MCF 10A (cell line): ENCODE data around the gene VWA3B. TPM values are rescaled to one million over a fixed set of nuclear protein-coding genes. Genes with fewer than 3 reads are reported as not detected.
"Not testable (repeated sequence)": the region's sequence is repeated elsewhere in the genome, so short reads cannot be mapped to it uniquely, and the experiment has no call there.

Experiments used
- BruUV-seq: library from RNA; stranded (reverse); fragments of 400-500 nt; replicated peaks from 2 replicates; lab custom pipeline; 2021; lab: Mats Ljungman, UMichigan
- CTCF ChIA-PET: fragments of 300-600 bp; sonication (Branson Sonifier 250); formaldehyde crosslinking; extraction: SDS; loops from one replicate; lab custom pipeline; 2021; ENCODE audit warnings: antibody characterized with exemption, inconsistent platforms; lab: Yijun Ruan, JAX
- POLR2A ChIA-PET: fragments of 300-600, 350-650 bp; sonication (Branson Sonifier 250); formaldehyde crosslinking; extraction: SDS; loops from one replicate; lab custom pipeline; 2020; ENCODE audit warnings: antibody characterized with exemption, inconsistent platforms; lab: Yijun Ruan, JAX
- DNase-seq: peaks from one replicate; pipeline ENCODE4 v3.0.0-alpha.2; 2018; ENCODE audit not compliant: unreplicated experiment
- H3K27ac Mint-ChIP-seq: one replicate; pipeline ENCODE4 v1.8.0; 2022; ENCODE audit warnings: mild to moderate bottlenecking, low read depth, mixed read lengths; ENCODE audit not compliant: unreplicated experiment
- H3K27me3 Mint-ChIP-seq: one replicate; pipeline ENCODE4 v1.8.0; 2022; ENCODE audit warnings: mixed read lengths; ENCODE audit not compliant: insufficient read depth, unreplicated experiment
- H3K36me3 Mint-ChIP-seq: one replicate; pipeline ENCODE4 v1.8.0; 2022; ENCODE audit warnings: mild to moderate bottlenecking, moderate library complexity, mixed read lengths; ENCODE audit not compliant: insufficient read depth, unreplicated experiment
- H3K4me1 Mint-ChIP-seq: one replicate; pipeline ENCODE4 v1.8.0; 2022; ENCODE audit warnings: mixed read lengths; ENCODE audit not compliant: insufficient read depth, unreplicated experiment
- H3K4me3 Mint-ChIP-seq: one replicate; pipeline ENCODE4 v1.8.0; 2022; ENCODE audit warnings: mild to moderate bottlenecking, moderate library complexity, mixed read lengths; ENCODE audit not compliant: unreplicated experiment
- H3K9me3 Mint-ChIP-seq: one replicate; pipeline ENCODE4 v1.8.0; 2022; ENCODE audit warnings: mixed read lengths; ENCODE audit not compliant: unreplicated experiment
- intact Hi-C: fragments of 100-400 bp; cut with micrococcal nuclease; formaldehyde crosslinking; loops from 2 replicates; pipeline ENCODE4 v1.14.1; 2022
- total RNA-seq: library from RNA; stranded (reverse); gene quantifications from 2 replicates; pipeline ENCODE4 v1.2.3, GENCODE V29; 2022
- TF ChIP-seq, protein P1 (sequence below): fragments of 200-600 bp; IDR thresholded peaks from one replicate; pipeline ENCODE4 v1.8.0; 2022; ENCODE audit warnings: antibody characterized with exemption, mild to moderate bottlenecking; ENCODE audit not compliant: unreplicated experiment

The VWA3B gene
- total RNA-seq, 1 experiment from 2014 or later: not detected

DNA sequence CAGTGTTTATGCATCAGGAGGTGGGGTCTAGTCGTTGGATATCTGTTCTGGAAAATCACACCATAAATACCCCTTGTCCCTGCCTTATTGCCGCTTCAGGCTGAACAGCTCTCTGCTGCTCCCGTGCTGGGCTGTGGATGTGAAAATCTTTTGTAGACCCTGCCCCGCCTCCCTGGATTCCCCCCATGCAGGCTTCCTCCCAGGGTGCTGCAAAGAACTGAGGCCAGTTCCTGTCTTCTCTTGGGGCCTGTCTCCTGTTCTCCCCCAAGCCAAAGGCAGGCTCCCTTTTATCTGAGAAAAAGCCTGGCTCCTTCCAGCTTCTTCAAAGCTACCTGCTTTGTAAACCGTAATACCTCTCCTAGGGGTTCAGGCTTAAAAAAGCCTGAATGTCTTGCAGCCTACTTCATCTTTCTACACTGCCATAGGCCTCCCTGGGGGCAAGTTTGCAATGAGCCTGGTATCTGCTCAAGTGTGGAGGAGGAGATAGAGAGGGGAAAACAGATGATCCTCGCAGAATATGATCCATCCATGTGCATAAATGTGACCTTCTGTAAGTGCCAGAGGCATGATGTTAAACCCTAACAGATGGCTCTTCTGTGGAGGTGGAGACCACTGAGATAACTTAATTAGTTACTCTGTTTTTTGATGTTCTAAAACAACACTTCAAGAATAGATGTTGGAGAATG, 55.3 kb downstream of the VWA3B start:
- no peak overlapping the region for H3K4me3 Mint-ChIP-seq
- DNase-seq: no peak
- H3K27me3 Mint-ChIP-seq: no peaks in the 10 kb centered on the region
- H3K4me1 Mint-ChIP-seq: no peaks in the 10 kb centered on the region
- ChIA-PET CTCF (no interaction called here), POLR2A (no interaction called here)
- intact Hi-C loops: no loop called here
- H3K27ac Mint-ChIP-seq: no peak overlapping the region
- no TSS peak for BruUV-seq
- no peaks in the 10 kb centered on the region for H3K36me3 Mint-ChIP-seq
- H3K9me3 Mint-ChIP-seq: no peaks in the 10 kb centered on the region
- TF ChIP-seq, protein P1, sequence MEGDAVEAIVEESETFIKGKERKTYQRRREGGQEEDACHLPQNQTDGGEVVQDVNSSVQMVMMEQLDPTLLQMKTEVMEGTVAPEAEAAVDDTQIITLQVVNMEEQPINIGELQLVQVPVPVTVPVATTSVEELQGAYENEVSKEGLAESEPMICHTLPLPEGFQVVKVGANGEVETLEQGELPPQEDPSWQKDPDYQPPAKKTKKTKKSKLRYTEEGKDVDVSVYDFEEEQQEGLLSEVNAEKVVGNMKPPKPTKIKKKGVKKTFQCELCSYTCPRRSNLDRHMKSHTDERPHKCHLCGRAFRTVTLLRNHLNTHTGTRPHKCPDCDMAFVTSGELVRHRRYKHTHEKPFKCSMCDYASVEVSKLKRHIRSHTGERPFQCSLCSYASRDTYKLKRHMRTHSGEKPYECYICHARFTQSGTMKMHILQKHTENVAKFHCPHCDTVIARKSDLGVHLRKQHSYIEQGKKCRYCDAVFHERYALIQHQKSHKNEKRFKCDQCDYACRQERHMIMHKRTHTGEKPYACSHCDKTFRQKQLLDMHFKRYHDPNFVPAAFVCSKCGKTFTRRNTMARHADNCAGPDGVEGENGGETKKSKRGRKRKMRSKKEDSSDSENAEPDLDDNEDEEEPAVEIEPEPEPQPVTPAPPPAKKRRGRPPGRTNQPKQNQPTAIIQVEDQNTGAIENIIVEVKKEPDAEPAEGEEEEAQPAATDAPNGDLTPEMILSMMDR: no peak

DNA sequence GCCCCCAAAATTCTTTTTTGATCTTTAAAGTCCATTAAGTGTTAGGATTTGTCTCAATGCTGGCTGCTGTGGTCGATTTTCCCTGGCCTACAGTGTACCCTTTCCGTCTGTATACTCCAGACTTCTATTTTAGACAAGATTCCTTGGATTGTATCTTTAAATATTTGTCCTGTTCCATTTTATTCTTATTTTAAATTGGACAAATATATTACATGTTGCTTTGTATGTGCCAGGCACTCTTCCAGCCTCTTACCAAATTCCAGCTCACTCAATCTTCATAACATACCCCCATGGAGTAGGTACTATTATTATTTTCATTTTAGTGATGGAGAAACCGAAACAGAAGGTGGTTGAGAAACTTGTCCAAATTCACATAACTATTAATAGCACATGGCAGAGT, 58.1 kb downstream of the VWA3B start:
- Mint-ChIP-seq H3K9me3 (peaks cover 7% of the 10 kb centered on the region), H3K4me3 (no peak overlapping the region), H3K4me1 (no peaks in the 10 kb centered on the region), H3K36me3 (no peaks in the 10 kb centered on the region), H3K27me3 (no peaks in the 10 kb centered on the region), H3K27ac (no peak overlapping the region)
- TF ChIP-seq, protein P1: no peak
- intact Hi-C loops: no loop called here
- CTCF ChIA-PET: interaction anchor here (0.6 kb wide), 1 partner anchor 24 kb away, joined by 3 read pairs; no protein-coding TSS in a partner anchor
- DNase-seq: no peak
- BruUV-seq: no TSS peak
- POLR2A ChIA-PET: no interaction called here

DNA sequence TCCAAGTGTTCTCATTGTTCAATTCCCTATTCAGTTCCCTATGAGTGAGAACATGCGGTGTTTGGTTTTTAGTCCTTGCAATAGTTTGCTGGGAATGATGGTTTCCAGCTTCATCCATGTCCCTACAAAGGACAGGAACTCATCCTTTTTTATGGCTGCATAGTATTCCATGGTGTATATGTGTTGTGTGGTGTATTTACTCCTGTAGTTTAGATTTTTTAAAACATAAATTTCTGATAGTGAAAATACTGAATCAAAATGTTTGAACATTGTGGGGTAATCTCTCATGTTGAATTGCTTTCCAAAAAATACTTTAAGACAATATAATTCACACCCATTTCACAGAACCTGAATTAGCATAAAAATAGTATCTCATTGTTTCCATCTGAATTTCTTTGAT, 60.9 kb downstream of the VWA3B start:
- intact Hi-C loops: not testable (repeated sequence)

DNA sequence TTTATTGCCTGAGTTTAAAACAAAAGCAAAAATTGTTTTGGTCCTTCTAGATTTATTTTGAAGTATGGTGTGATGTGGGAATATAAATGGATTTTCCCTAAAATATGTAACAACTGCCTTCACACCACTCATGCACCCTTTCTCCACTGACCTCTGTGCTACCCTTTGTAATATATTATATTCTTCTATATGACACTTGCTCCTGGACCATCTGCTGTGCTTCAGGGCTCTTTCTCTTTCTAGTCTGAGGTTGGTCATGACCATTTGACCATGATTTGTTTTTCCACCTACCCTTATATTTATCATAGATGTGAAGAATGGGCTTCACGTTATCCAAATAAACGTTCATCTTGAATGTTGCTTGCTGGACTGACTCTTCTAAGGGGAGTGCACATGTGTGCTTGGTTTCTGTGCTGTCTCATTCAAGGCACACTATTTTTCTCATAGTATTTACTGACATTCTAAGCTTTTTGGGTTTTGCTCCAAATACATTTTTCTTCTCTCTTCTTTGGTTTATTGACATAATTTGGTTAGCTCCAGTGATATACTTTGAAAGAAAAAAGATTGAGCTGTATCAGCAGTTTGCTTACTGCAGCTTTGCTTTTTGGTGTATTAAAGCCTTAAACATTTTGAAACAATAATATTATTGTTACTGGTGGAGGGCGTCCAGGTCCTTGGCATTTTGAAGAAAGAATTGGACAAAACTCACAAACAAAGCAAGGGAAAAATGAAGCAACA, 61.8 kb downstream of the VWA3B start:
- ChIA-PET CTCF (interaction anchor here (0.6 kb wide), 1 partner anchor 948 kb away, joined by 3 read pairs; no protein-coding TSS in a partner anchor), POLR2A (interaction anchor here (0.7 to 1.8 kb wide), 5 partner anchors 14 to 484 kb away, joined by 3 to 5 read pairs (median 3); no protein-coding TSS in a partner anchor)
- Mint-ChIP-seq H3K27ac (peak overlapping the region; percentile 13), H3K4me1 (no peaks in the 10 kb centered on the region), H3K4me3 (peak overlapping the region; percentile 51), H3K27me3 (no peaks in the 10 kb centered on the region), H3K9me3 (peaks cover 7% of the 10 kb centered on the region), H3K36me3 (no peaks in the 10 kb centered on the region)
- TF ChIP-seq, protein P1: no peak
- no TSS peak for BruUV-seq
- intact Hi-C loops: no loop called here
- DNase-seq: no peak

More for the DNA sequence above, 60.9 kb downstream of the VWA3B start:
- POLR2A ChIA-PET, H3K36me3 Mint-ChIP-seq, DNase-seq, H3K4me3 Mint-ChIP-seq, H3K9me3 Mint-ChIP-seq, BruUV-seq, H3K4me1 Mint-ChIP-seq, CTCF ChIA-PET, H3K27ac Mint-ChIP-seq, H3K27me3 Mint-ChIP-seq: not testable (repeated sequence)
